ENCODE results near the gene RMRP.

DNA sequence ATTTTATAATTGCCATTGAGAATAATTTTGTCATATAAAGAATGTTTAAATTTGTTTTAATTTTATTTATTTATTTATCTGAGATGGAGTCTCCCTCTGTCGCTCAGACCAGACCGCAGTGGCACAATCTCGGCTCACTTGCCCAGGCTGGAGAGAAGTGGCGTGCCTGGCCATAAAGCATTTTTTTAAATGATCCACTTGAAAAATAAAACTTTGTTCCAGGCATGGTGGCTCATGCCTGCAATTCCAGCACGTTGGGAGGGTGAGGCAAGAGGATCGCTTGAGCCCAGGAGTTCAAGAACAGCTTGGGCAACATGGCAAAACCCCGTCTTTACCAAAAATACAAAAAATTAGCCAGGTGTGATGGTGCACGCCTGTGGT is 5.0 kb downstream of the RMRP start:
- TF ChIP-seq EZH2 (IDR thresholded peaks at IDR 0.05) (no peak), POLR2AphosphoS5 (IDR thresholded peaks at IDR 0.05; ENCODE audit: borderline replicate concordance, low read depth, low read length) (no peak), FOXP2 (optimal IDR thresholded peaks at IDR 0.05; ENCODE audit: control extremely low read depth, extremely low read length, insufficient read depth) (no peak)

Data from SK-N-MC (cell line).